ENCODE measurements around the gene PLEKHG5.
"Not testable (repeated sequence)": the region's sequence is repeated elsewhere in the genome, so short reads cannot be mapped to it uniquely, and the experiment has no call there.

The PLEKHG5 gene

GRCh38 chr1:6496365-6496721, 4.9 kb upstream of the PLEKHG5 start:
- no peaks in the 10 kb centered on the region for H3K9me3 ChIP-seq (ENCODE audit: control insufficient read depth in 2 of 2, low read length in 2 of 2)
- peak overlapping the region; percentile 41 for H3K27ac ChIP-seq (ENCODE audit: low read length)
- peak overlapping the region; percentile 55 to 65 for H3K4me3 ChIP-seq (ENCODE audit: low read length in 2 of 2)
- peaks cover 38% of the 10 kb centered on the region for H3K4me1 ChIP-seq (ENCODE audit: control insufficient read depth, insufficient read depth, low read length)
- H3K27me3 ChIP-seq (ENCODE audit: control insufficient read depth in 1 of 2, insufficient read depth in 2 of 2, low read length in 2 of 2) = no peaks in the 10 kb centered on the region
- H3K9ac ChIP-seq (ENCODE audit: low read length in 2 of 2) = peak overlapping the region; percentile 42 to 55
- no peaks in the 10 kb centered on the region for H3K36me3 ChIP-seq (ENCODE audit: control insufficient read depth in 2 of 2, insufficient read depth in 2 of 2, low read length in 2 of 2)

GRCh38 chr1:6495540-6496364, 4.3 kb upstream of the PLEKHG5 start:
- Histone ChIP-seq H3K36me3 (ENCODE audit: control insufficient read depth in 2 of 2, insufficient read depth in 2 of 2, low read length in 2 of 2) (no peaks in the 10 kb centered on the region), H3K9ac (ENCODE audit: low read length in 2 of 2) (no peak overlapping the region), H3K4me1 (ENCODE audit: control insufficient read depth, insufficient read depth, low read length) (peaks cover 40% of the 10 kb centered on the region), H3K9me3 (ENCODE audit: control insufficient read depth in 2 of 2, low read length in 2 of 2) (no peaks in the 10 kb centered on the region), H3K27ac (ENCODE audit: low read length) (no peak overlapping the region), H3K4me3 (ENCODE audit: low read length in 2 of 2) (peak overlapping the region in 1 of 2 donors; percentile 65), H3K27me3 (ENCODE audit: control insufficient read depth in 1 of 2, insufficient read depth in 2 of 2, low read length in 2 of 2) (no peaks in the 10 kb centered on the region)

- H3K27me3 ChIP-seq (ENCODE audit: control insufficient read depth in 1 of 2, insufficient read depth in 2 of 2, low read length in 2 of 2) = no peaks in the 10 kb centered on the region
- no peaks in the 10 kb centered on the region for H3K36me3 ChIP-seq (ENCODE audit: control insufficient read depth in 2 of 2, insufficient read depth in 2 of 2, low read length in 2 of 2)
- H3K9me3 ChIP-seq (ENCODE audit: control insufficient read depth in 2 of 2, low read length in 2 of 2) = no peaks in the 10 kb centered on the region
- no peak overlapping the region for H3K4me3 ChIP-seq (ENCODE audit: low read length in 2 of 2)
- peaks cover 47% of the 10 kb centered on the region for H3K4me1 ChIP-seq (ENCODE audit: control insufficient read depth, insufficient read depth, low read length)
- H3K9ac ChIP-seq (ENCODE audit: low read length in 2 of 2) = no peak overlapping the region
- H3K27ac ChIP-seq (ENCODE audit: low read length) = no peak overlapping the region
Observed at GRCh38 chr1:6495041-6495441, 3.6 kb upstream of the PLEKHG5 start.

- H3K4me3 ChIP-seq (ENCODE audit: low read length in 2 of 2) = no peak overlapping the region
- no peaks in the 10 kb centered on the region for H3K9me3 ChIP-seq (ENCODE audit: control insufficient read depth in 2 of 2, low read length in 2 of 2)
- H3K4me1 ChIP-seq (ENCODE audit: control insufficient read depth, insufficient read depth, low read length) = peaks cover 51% of the 10 kb centered on the region
- H3K9ac ChIP-seq (ENCODE audit: low read length in 2 of 2) = no peak overlapping the region
- H3K27me3 ChIP-seq (ENCODE audit: control insufficient read depth in 1 of 2, insufficient read depth in 2 of 2, low read length in 2 of 2) = no peaks in the 10 kb centered on the region
- no peaks in the 10 kb centered on the region for H3K36me3 ChIP-seq (ENCODE audit: control insufficient read depth in 2 of 2, insufficient read depth in 2 of 2, low read length in 2 of 2)
- H3K27ac ChIP-seq (ENCODE audit: low read length) = no peak overlapping the region
Observed at GRCh38 chr1:6494627-6495026, 3.2 kb upstream of the PLEKHG5 start.

GRCh38 chr1:6493834-6494223, 2.4 kb upstream of the PLEKHG5 start:
- H3K27me3 ChIP-seq (ENCODE audit: control insufficient read depth in 1 of 2, insufficient read depth in 2 of 2, low read length in 2 of 2); H3K36me3 ChIP-seq (ENCODE audit: control insufficient read depth in 2 of 2, insufficient read depth in 2 of 2, low read length in 2 of 2); H3K9me3 ChIP-seq (ENCODE audit: control insufficient read depth in 2 of 2, low read length in 2 of 2); H3K27ac ChIP-seq (ENCODE audit: low read length); H3K9ac ChIP-seq (ENCODE audit: low read length in 2 of 2); H3K4me3 ChIP-seq (ENCODE audit: low read length in 2 of 2): not testable (repeated sequence)
- H3K4me1 ChIP-seq (ENCODE audit: control insufficient read depth, insufficient read depth, low read length) = peaks cover 53% of the 10 kb centered on the region

GRCh38 chr1:6491966-6492365, 499 bp upstream of the PLEKHG5 start:
- Histone ChIP-seq H3K4me1 (ENCODE audit: control insufficient read depth, insufficient read depth, low read length) (peaks cover 39% of the 10 kb centered on the region), H3K9ac (ENCODE audit: low read length in 2 of 2) (no peak overlapping the region), H3K4me3 (ENCODE audit: low read length in 2 of 2) (no peak overlapping the region), H3K27me3 (ENCODE audit: control insufficient read depth in 1 of 2, insufficient read depth in 2 of 2, low read length in 2 of 2) (peaks cover 0 to 2% of the 10 kb centered on the region in 2 donors), H3K9me3 (ENCODE audit: control insufficient read depth in 2 of 2, low read length in 2 of 2) (no peaks in the 10 kb centered on the region), H3K27ac (ENCODE audit: low read length) (no peak overlapping the region), H3K36me3 (ENCODE audit: control insufficient read depth in 2 of 2, insufficient read depth in 2 of 2, low read length in 2 of 2) (no peaks in the 10 kb centered on the region)

- H3K27ac ChIP-seq (ENCODE audit: low read length) = peak overlapping the region; percentile 18
- H3K4me3 ChIP-seq (ENCODE audit: low read length in 2 of 2) = peak overlapping the region; percentile 77 to 79
- H3K27me3 ChIP-seq (ENCODE audit: control insufficient read depth in 1 of 2, insufficient read depth in 2 of 2, low read length in 2 of 2) = peaks cover 6 to 8% of the 10 kb centered on the region in 2 donors
- H3K36me3 ChIP-seq (ENCODE audit: control insufficient read depth in 2 of 2, insufficient read depth in 2 of 2, low read length in 2 of 2) = no peaks in the 10 kb centered on the region
- no peaks in the 10 kb centered on the region for H3K9me3 ChIP-seq (ENCODE audit: control insufficient read depth in 2 of 2, low read length in 2 of 2)
- H3K4me1 ChIP-seq (ENCODE audit: control insufficient read depth, insufficient read depth, low read length) = peaks cover 37% of the 10 kb centered on the region
- peak overlapping the region; percentile 71 to 76 for H3K9ac ChIP-seq (ENCODE audit: low read length in 2 of 2)
Observed at GRCh38 chr1:6491081-6491449, 402 bp downstream of the PLEKHG5 start.

GRCh38 chr1:6490181-6491080, 1.0 kb downstream of the PLEKHG5 start:
- peaks cover 39% of the 10 kb centered on the region for H3K4me1 ChIP-seq (ENCODE audit: control insufficient read depth, insufficient read depth, low read length)
- no peaks in the 10 kb centered on the region for H3K36me3 ChIP-seq (ENCODE audit: control insufficient read depth in 2 of 2, insufficient read depth in 2 of 2, low read length in 2 of 2)
- peak overlapping the region; percentile 77 to 79 for H3K4me3 ChIP-seq (ENCODE audit: low read length in 2 of 2)
- H3K9ac ChIP-seq (ENCODE audit: low read length in 2 of 2) = peak overlapping the region; percentile 71 to 76
- no peaks in the 10 kb centered on the region for H3K9me3 ChIP-seq (ENCODE audit: control insufficient read depth in 2 of 2, low read length in 2 of 2)
- peak overlapping the region; percentile 18 for H3K27ac ChIP-seq (ENCODE audit: low read length)
- H3K27me3 ChIP-seq (ENCODE audit: control insufficient read depth in 1 of 2, insufficient read depth in 2 of 2, low read length in 2 of 2) = peaks cover 10 to 11% of the 10 kb centered on the region in 2 donors

- peak overlapping the region in 1 of 2 donors; percentile 71 for H3K9ac ChIP-seq (ENCODE audit: low read length in 2 of 2)
- peak overlapping the region; percentile 77 to 79 for H3K4me3 ChIP-seq (ENCODE audit: low read length in 2 of 2)
- peaks cover 10 to 17% of the 10 kb centered on the region in 2 donors for H3K27me3 ChIP-seq (ENCODE audit: control insufficient read depth in 1 of 2, insufficient read depth in 2 of 2, low read length in 2 of 2)
- H3K9me3 ChIP-seq (ENCODE audit: control insufficient read depth in 2 of 2, low read length in 2 of 2) = no peaks in the 10 kb centered on the region
- H3K27ac ChIP-seq (ENCODE audit: low read length) = no peak overlapping the region
- H3K4me1 ChIP-seq (ENCODE audit: control insufficient read depth, insufficient read depth, low read length) = peaks cover 44% of the 10 kb centered on the region
- H3K36me3 ChIP-seq (ENCODE audit: control insufficient read depth in 2 of 2, insufficient read depth in 2 of 2, low read length in 2 of 2) = no peaks in the 10 kb centered on the region
Observed at GRCh38 chr1:6489799-6490180, 1.7 kb downstream of the PLEKHG5 start.

GRCh38 chr1:6489383-6489765, 2.1 kb downstream of the PLEKHG5 start:
- H3K9me3 ChIP-seq (ENCODE audit: control insufficient read depth in 2 of 2, low read length in 2 of 2) = no peaks in the 10 kb centered on the region
- H3K27me3 ChIP-seq (ENCODE audit: control insufficient read depth in 1 of 2, insufficient read depth in 2 of 2, low read length in 2 of 2) = peaks cover 10 to 20% of the 10 kb centered on the region in 2 donors
- no peaks in the 10 kb centered on the region for H3K36me3 ChIP-seq (ENCODE audit: control insufficient read depth in 2 of 2, insufficient read depth in 2 of 2, low read length in 2 of 2)
- no peak overlapping the region for H3K9ac ChIP-seq (ENCODE audit: low read length in 2 of 2)
- no peak overlapping the region for H3K4me3 ChIP-seq (ENCODE audit: low read length in 2 of 2)
- no peak overlapping the region for H3K27ac ChIP-seq (ENCODE audit: low read length)
- H3K4me1 ChIP-seq (ENCODE audit: control insufficient read depth, insufficient read depth, low read length) = peaks cover 47% of the 10 kb centered on the region
